Measurements from ENCODE around the gene ASMT. TPM values are rescaled to one million over a fixed set of nuclear protein-coding genes. Genes with fewer than 3 reads are reported as not detected.
"Not testable (repeated sequence)": the region's sequence is repeated elsewhere in the genome, so short reads cannot be mapped to it uniquely, and the experiment has no call there.

The ASMT gene
- polyA plus RNA-seq, 1 donor, result not detected

GRCh38 chrX:1652011-1652811 lies 37.4 kb downstream of the ASMT start:
- not testable (repeated sequence) for DNase-seq (ENCODE audit: low read depth)

GRCh38 chrX:1656379-1656778 lies 41.5 kb downstream of the ASMT start:
- no peak for DNase-seq (ENCODE audit: low read depth)

GRCh38 chrX:1657367-1658070 lies 42.7 kb downstream of the ASMT start:
- no peak for DNase-seq (ENCODE audit: low read depth)

- no peak for DNase-seq (ENCODE audit: low read depth)
Observed at GRCh38 chrX:1658071-1658491, 43.2 kb downstream of the ASMT start.

GRCh38 chrX:1659664-1660461 lies 45.0 kb downstream of the ASMT start:
- DNase-seq (ENCODE audit: low read depth), result no peak

- no peak for DNase-seq (ENCODE audit: low read depth)
Observed at GRCh38 chrX:1661048-1661921, 46.4 kb downstream of the ASMT start.

- DNase-seq (ENCODE audit: low read depth), result no peak
Observed at GRCh38 chrX:1661922-1662221, 47.0 kb downstream of the ASMT start.

- no peak for DNase-seq (ENCODE audit: low read depth)
Observed at GRCh38 chrX:1667566-1667965, 52.7 kb downstream of the ASMT start.

- DNase-seq (ENCODE audit: low read depth), result no peak
Observed at GRCh38 chrX:1673337-1673736, 58.5 kb downstream of the ASMT start.

GRCh38 chrX:1676866-1677265 lies 62.0 kb downstream of the ASMT start:
- DNase-seq (ENCODE audit: low read depth), result no peak

- no peak for DNase-seq (ENCODE audit: low read depth)
Observed at GRCh38 chrX:1679238-1679637, 64.4 kb downstream of the ASMT start.

- DNase-seq (ENCODE audit: low read depth), result no peak
Observed at GRCh38 chrX:1681439-1681838, 66.6 kb downstream of the ASMT start.

GRCh38 chrX:1681856-1682255 lies 67.0 kb downstream of the ASMT start:
- not testable (repeated sequence) for DNase-seq (ENCODE audit: low read depth)

- DNase-seq (ENCODE audit: low read depth), result not testable (repeated sequence)
Observed at GRCh38 chrX:1682501-1682900, 67.6 kb downstream of the ASMT start.

- not testable (repeated sequence) for DNase-seq (ENCODE audit: low read depth)
Observed at GRCh38 chrX:1684883-1685282, 70.0 kb downstream of the ASMT start.

- not testable (repeated sequence) for DNase-seq (ENCODE audit: low read depth)
Observed at GRCh38 chrX:1685444-1685880, 70.6 kb downstream of the ASMT start.

GRCh38 chrX:1686642-1687041 lies 71.8 kb downstream of the ASMT start:
- no peak for DNase-seq (ENCODE audit: low read depth)
